Mononuclear cell (primary cell): ENCODE data around the gene GPR152. TPM values are rescaled to one million over a fixed set of nuclear protein-coding genes. Genes with fewer than 3 reads are reported as not detected.

Experiments used
- H3K27me3 ChIP-seq: 2 replicates; pipeline ENCODE4 v1.6.0; 2011; ENCODE audit warnings: low read length, control low read depth; ENCODE audit not compliant: insufficient read depth
- H3K4me1 ChIP-seq: 2 replicates; pipeline ENCODE4 v1.5.1; 2011; ENCODE audit warnings: mild to moderate bottlenecking, low read length, control low read depth; ENCODE audit not compliant: insufficient read depth
- H3K4me3 ChIP-seq: 2 replicates; pipeline ENCODE4 v1.5.1; 2011; ENCODE audit warnings: mild to moderate bottlenecking, low read length, moderate library complexity
- H3K9me3 ChIP-seq: 2 replicates; pipeline ENCODE4 v1.5.1; 2011; ENCODE audit warnings: low read depth, mild to moderate bottlenecking, control low read depth, low read length
- total RNA-seq: library from RNA; depleted of rRNA; stranded (reverse); fragments of >200 nt; gene quantifications from one replicate; pipeline ENCODE4 v1.2.3, GENCODE V29; 2012

Gene GPR152
- total RNA-seq, 1 donor = not detected

DNA sequence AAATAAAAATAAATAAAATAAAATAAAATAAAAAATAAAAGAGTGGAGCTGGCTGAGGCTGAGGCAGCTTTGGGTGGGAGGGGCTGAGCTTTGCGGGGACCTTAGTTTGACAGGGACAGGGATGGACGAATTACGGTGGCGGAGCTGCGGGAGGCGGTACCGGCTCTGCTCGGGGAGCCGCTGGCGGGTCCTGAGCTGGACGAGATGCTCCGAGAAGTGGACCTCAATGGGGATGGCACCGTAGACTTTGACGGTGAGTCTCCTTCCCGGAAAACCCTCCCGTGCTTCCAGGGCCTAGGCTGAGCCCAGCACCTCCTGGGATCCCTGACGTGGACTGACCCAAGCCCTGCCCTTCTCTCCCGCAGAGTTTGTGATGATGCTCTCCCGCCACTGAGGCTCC, 5.7 kb upstream of the GPR152 start:
- H3K4me1 ChIP-seq = peaks cover 21% of the 10 kb centered on the region
- H3K27me3 ChIP-seq = no peaks in the 10 kb centered on the region
- H3K9me3 ChIP-seq = no peaks in the 10 kb centered on the region
- no peak overlapping the region for H3K4me3 ChIP-seq

DNA sequence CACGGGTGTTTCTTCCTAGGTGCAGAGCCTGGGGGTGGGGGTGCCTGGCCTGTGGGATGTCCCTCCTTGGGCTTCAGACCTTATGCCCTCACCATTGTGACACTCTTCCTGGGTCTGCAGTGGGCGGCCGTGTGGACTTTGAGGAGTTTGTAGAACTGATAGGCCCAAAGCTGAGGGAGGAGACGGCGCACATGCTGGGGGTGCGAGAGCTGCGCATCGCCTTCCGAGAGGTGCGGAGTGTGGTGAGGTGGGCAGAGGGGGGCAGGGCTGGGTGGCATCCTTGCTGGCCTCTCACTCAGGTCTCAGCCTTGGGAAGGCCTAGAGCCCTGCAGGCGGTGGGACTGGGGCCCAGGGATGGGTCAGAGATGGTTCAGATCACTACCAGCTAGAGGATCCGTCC, 4.9 kb upstream of the GPR152 start:
- peaks cover 19% of the 10 kb centered on the region for H3K4me1 ChIP-seq
- no peaks in the 10 kb centered on the region for H3K9me3 ChIP-seq
- H3K27me3 ChIP-seq = no peaks in the 10 kb centered on the region
- H3K4me3 ChIP-seq = no peak overlapping the region

DNA sequence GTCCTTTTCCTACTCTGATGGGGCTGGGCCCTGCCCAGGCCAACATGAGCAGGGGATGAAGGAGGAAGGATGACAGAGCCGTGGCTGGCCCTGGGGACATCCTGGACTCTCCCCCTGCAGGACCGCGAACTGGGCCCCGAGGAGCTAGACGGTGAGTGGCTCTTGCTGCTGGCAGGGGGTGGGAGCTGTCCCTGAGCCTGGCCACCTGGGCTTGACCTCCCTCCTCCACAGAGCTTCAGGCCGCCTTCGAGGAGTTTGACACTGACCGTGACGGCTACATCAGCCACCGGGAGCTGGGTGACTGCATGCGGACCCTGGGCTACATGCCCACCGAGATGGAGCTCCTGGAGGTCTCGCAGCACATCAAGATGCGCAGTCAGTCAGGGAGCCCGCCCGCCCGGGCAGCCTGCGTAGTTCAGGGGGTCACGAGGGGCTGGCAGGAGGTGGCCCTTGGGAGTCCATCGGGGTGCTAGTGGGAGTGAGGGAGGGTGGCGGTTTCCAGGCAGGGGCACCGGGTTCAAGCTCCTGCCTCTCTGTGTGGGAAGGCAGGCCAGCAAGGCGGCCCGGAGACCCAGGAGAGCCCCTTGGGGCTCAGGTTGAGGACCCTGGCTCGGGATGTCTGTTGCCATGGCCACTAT, 3.7 kb upstream of the GPR152 start:
- peaks cover 25% of the 10 kb centered on the region for H3K4me1 ChIP-seq

DNA sequence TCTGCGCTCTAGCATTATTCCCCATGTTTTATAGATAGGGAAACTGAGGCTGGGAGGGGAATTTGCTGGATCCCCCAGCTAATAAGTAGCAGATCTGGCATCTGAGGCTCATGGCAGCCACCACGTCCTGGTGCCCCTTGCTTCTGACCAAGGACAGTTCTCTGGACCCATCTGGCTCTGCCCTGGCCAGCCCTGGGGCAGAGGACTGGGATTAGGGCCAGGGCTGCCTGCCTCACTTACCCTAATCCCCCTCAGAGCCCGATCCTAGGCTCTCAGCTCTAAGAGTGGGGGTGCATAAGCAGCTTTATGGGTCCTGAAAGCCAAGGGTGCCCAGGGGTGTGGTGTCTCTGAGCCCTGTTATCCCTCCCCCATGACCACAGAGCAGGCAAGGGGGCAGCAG, 2.5 kb upstream of the GPR152 start, which contains the start of gene CABP4:
CABP4 (plus strand) TSS at position 301 of the 400 bp plus-strand sequence; CDS start at position 371, 70 bp downstream.
- no peak within 1 kb of the TSS for H3K4me3 ChIP-seq
- peaks cover 32% of the 10 kb centered on the region for H3K4me1 ChIP-seq
- H3K9me3 ChIP-seq = no peaks in the 10 kb centered on the region
- no peaks in the 10 kb centered on the region for H3K27me3 ChIP-seq

More for the DNA sequence above, 3.7 kb upstream of the GPR152 start:
- Histone ChIP-seq H3K27me3 (no peaks in the 10 kb centered on the region), H3K4me3 (no peak overlapping the region), H3K9me3 (no peaks in the 10 kb centered on the region)

DNA sequence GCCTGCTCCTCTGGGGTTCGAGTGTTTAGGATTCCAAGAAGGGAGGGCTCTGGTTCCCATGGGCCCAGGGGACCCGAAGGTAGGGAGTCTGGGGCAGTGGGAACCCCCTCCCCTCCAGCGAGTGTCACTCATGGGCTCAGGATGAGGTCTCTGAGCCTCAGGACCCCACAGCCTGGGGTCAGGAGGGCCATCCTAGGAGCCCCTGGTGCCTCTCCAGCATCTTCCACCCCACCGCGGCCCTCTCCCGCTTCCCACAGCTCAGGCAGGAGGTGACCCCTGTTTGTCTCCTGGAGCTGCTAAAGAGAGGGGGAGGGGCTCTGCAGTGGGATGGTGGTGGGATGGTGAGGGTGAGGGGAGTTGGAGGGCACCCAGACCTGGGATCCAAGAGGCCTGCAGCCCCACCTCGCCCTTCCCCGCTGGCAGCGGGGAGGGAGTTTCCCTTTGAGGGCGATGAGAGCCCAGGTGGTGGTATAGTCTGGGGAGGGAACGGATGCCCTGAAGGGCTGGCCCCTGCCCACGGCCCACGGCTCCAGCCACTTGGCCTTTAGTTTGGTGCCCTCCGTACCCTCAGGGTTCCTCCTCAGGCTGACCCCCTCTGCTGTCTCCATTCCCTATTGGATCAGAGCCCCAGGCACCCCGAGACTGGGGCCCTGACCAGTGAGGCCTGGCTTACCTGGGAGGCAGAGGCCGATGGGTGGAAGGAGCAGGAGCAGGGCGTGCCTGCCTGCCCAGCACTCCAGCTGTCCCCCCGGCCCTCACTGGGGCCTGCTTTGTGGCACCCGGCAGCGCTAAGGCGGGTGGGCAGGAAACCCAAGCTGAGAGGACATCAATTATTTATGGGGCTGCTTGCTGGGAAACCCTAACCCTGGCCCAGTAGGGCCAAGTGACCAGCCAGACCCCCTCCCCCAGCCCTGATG, 1.5 kb upstream of the GPR152 start:
- Histone ChIP-seq H3K4me3 (no peak overlapping the region), H3K9me3 (no peaks in the 10 kb centered on the region), H3K4me1 (peaks cover 34% of the 10 kb centered on the region), H3K27me3 (no peaks in the 10 kb centered on the region)

DNA sequence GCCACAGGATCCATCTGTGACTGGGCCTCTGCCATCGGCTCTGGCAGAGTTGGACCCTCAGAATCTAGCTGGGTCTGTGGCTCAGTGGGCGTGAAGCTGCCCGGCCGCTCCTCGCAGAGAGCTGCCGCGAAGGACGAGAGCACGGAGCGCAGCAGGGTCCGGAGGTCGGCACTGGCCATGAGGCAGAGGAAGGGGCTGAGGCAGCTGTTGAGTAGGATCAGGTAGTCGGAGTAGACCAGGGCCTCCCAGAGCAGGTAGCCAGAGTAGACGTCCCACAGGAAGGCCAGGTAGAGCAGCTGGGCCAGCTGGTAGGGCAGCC, 912 bp downstream of the GPR152 start:
- no peak overlapping the region for H3K4me3 ChIP-seq
- H3K9me3 ChIP-seq = no peaks in the 10 kb centered on the region
- H3K4me1 ChIP-seq = peaks cover 49% of the 10 kb centered on the region
- H3K27me3 ChIP-seq = no peaks in the 10 kb centered on the region

DNA sequence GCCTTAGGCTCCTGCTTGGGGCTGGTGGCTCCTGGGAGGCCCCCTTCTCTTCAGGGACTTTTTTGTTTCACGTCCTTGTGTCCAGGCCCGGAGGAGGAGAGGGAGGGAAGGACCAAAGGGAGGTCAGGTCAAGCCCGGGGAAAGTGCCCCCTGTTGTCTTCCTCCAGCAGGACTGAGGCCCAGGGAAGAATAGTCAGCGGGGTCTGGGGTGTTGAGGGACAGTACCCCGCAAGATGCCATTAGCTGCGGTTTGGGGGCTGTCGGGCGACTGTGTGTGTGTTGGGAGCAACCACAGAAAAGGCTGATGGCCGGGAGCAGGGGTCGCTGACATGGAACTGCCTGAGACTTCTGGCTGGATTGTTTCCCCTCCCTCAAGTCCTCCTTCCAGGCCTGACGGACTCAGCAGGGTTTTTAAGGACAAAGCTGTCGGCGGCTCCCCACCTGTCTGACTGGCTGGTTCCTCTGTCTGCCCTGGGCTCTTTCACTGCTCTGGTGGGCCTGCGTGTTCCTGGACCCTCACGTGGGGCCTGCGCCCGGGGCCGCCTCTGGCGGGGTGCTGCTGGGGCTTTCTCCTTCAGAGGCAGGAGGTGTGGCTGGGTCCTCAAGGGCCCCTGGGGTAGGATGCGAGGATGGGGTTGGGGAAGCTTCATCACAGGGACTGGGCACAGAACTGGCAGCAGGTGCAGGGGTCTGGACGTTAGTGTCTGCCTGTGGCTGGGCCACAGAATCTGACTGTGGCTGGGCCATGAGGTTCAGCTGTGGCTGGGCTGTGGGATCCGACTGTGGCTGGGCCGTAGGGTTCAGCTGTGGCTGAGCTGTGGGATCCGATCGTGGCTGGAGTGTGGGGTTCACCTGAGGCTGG, 1.5 kb downstream of the GPR152 start:
- H3K4me3 ChIP-seq = no peak overlapping the region
- H3K27me3 ChIP-seq = no peaks in the 10 kb centered on the region
- peaks cover 55% of the 10 kb centered on the region for H3K4me1 ChIP-seq
- no peaks in the 10 kb centered on the region for H3K9me3 ChIP-seq

DNA sequence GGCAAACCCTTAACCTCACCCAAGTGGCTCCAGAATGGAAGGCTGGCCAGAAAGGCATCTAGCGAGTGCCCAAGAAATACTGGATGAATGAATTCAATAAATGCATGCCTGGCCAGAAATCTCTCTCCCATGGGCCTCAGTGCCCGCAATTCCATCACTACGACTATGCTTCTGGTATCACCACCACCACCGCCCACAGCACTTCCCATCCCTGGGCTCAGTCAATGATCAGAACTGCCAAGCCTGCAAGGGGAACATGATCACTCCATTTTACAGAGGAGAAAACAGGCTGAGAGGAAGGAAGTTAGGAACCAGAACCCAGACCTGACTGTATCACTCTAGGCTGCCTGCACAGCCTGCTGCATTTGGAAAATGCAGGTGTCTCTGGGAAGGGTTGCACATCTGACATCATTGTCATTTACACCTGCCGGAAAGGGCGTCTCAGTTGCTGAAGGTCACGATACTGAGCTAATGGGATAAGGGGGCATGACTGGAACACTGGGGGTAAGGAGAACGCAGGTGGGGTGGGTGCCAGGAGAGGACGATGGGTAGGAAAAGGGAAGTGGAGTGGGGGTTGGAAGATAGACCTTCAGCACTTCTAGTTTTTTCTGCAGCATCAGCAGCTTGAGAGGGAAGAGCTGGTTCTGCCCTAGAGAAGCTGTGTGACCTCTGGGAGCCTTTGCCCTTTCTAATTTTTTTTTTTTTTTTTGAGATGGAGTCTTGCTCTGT, 3.2 kb downstream of the GPR152 start:
- Histone ChIP-seq H3K4me3 (no peak overlapping the region), H3K4me1 (peaks cover 72% of the 10 kb centered on the region), H3K27me3 (no peaks in the 10 kb centered on the region), H3K9me3 (no peaks in the 10 kb centered on the region)

DNA sequence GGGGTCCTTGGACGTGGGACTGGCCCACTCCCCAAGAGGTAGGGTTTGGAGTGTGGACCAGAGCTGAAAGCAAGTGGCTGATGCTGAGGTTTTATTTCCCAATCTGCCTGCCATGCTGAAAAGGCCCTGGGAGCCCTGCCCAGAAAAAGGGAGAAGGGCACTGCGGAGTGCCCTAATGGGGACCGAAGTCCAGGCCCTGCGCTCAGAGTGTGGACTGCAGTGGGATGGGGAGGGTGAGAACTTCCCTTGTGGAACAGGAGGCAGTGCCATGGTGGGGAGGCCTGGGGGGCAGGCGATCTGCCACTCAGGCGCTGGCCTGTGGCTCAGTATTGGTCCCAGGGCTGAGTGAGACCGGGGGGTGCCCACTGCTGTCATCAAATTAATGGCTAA, 4.3 kb downstream of the GPR152 start:
- no peak overlapping the region for H3K4me3 ChIP-seq
- no peaks in the 10 kb centered on the region for H3K9me3 ChIP-seq
- peaks cover 80% of the 10 kb centered on the region for H3K4me1 ChIP-seq
- no peaks in the 10 kb centered on the region for H3K27me3 ChIP-seq

DNA sequence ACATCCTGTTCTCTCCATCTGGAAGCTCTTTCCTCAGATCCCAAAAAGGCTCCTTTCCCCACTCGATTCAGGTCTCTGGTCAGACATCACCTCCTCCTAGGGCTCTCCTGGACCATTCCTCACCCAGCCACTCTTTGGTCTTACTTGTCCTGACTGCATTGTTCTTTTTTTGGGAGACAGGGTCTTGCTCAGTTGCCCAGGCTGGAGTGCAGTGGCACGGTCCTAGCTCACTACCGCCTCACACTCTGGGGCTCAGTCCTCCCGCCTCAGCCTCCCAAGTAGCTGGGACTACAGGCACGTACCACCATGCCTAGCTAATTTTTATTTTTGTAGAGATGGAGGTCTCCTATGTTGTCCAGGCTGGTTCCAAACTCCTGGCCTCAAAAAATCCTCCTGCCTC, 7.0 kb downstream of the GPR152 start:
- Histone ChIP-seq H3K9me3 (no peaks in the 10 kb centered on the region), H3K27me3 (no peaks in the 10 kb centered on the region), H3K4me3 (no peak overlapping the region), H3K4me1 (peaks cover 88% of the 10 kb centered on the region)

DNA sequence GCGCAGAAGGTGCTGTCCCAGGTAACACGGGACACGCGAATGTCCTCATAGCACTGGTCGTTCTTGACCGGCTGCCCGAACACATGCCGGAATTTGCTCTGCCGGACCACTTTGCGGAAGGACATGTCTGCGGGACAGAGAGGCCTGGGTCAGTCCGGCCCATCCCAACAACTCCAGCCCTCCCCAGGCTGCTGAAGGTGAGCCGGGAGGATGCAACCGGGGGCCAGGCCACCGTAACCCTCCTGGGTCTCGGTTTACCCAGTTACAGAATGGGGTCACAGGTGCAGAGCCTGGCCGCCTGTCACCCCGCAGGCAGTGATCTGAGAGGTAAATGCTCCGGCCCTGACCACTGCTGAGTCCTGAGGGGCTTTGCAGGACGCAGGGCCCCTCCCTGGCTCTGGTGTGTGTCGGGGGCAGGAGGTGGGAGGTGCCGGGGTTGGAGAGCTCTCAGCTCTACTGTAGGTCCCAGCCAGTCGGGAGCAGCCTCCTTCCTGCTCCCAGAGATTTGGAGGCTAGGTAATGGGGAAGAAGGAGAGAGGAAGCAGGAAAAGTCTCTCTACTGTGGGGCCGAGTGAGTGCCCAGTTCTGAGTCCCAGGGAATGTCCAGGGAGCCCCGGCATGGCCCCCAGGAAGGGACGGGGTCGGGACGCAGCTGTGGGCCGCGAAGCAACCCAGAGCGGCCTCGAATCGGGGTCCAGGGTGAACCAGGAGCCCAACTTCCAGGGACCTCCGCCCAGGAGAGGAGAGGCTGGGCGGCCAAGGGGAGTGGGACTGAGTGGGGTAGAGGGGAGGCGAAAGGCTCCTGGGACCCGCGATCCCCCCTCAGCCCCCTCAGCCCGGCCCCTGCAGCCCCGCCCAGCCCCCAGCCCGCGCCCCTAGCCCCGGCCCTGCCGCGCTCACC, 9.8 kb downstream of the GPR152 start:
- no peaks in the 10 kb centered on the region for H3K9me3 ChIP-seq
- H3K4me3 ChIP-seq = no peak overlapping the region
- H3K4me1 ChIP-seq = peaks cover 88% of the 10 kb centered on the region
- no peaks in the 10 kb centered on the region for H3K27me3 ChIP-seq

DNA sequence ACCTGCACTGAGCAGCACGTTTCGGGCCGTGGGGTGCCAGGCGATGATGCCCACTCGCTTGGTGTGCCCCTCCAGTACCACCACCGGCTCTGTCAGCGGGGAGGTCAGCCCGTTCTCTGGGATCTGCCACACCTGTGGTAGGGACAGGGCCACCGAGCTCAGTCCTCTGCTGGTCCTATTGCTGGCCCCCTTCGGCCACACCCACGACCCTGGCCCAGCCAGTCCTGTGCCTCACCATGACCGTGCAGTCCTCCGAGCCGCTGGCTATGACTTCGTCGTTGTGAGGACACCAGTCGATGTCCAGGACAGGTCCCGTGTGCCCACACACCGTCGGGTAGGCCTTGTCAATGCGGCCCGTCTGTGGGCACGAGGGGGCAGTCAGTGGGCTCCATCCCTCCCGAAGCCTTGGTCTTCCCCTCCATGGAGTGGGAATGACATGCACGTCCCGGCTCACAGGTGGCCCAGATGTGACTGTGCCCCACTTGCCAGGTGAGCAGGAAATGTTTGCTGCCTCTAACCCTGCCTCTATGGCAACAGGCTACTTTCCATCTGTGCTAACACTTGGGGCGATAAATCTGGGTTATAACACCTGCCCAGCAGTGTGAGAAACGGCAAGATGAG, 10.7 kb downstream of the GPR152 start:
- no peaks in the 10 kb centered on the region for H3K27me3 ChIP-seq
- H3K4me1 ChIP-seq = peaks cover 79% of the 10 kb centered on the region
- no peak overlapping the region for H3K4me3 ChIP-seq
- H3K9me3 ChIP-seq = no peaks in the 10 kb centered on the region

DNA sequence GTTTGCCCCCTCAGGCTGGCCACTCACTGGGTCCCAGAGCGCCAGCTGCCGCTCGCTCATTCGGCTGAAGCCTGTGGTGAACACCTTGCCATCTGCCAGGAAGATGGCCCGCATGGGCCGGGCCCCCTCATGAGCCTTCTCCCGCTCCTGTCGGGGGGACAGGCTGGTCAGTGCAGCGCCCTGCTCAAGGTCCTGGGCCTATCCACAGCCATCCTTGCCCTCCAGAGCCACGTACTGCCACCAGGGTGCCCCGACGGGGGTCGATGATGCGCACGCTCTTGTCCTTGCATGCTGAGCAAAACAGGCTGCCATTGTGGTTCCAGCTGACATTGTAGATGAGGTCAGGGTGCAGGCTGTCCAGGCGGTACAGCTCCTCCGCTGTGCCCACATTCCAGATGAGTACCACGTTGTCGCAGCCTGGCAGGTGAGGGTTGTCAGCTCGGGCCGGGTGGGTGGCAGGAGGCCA, 11.4 kb downstream of the GPR152 start:
- no peak overlapping the region for H3K4me3 ChIP-seq

More for the DNA sequence above, 11.4 kb downstream of the GPR152 start:
- Histone ChIP-seq H3K4me1 (peaks cover 79% of the 10 kb centered on the region), H3K27me3 (no peaks in the 10 kb centered on the region), H3K9me3 (no peaks in the 10 kb centered on the region)
